Mesenchymal stem cell (in vitro differentiated cells and primary cell): ENCODE data around the gene SLC66A2.

Source experiments
- DNase-seq: peaks from one replicate; pipeline ENCODE4 v3.0.0-alpha.2; 2013
- H2AFZ ChIP-seq: one replicate; pipeline ENCODE4 v1.6.1; 2013; ENCODE audit warnings: low read depth, mild to moderate bottlenecking, control low read depth, inconsistent platforms, low read length, moderate library complexity
- H2AK5ac ChIP-seq: 2 replicates; pipeline ENCODE4 v1.6.1; 2013; ENCODE audit warnings: low read length, moderate library complexity, mild to moderate bottlenecking, inconsistent platforms; ENCODE audit not compliant: severe bottlenecking
- H2BK120ac ChIP-seq: one replicate; pipeline ENCODE4 v1.6.1; 2013; ENCODE audit warnings: low read depth, mild to moderate bottlenecking, inconsistent platforms, low read length, moderate library complexity
- H2BK12ac ChIP-seq, 2 experiments: one replicate each; pipeline ENCODE4 v1.6.1; 2013; ENCODE audit warnings: inconsistent platforms in 2 of 2, low read length in 2 of 2, mild to moderate bottlenecking in 2 of 2, moderate library complexity in 2 of 2, control low read depth in 1 of 2
- H2BK15ac ChIP-seq: one replicate; pipeline ENCODE4 v1.6.1; 2013; ENCODE audit warnings: mild to moderate bottlenecking, low read depth, inconsistent platforms; ENCODE audit not compliant: poor library complexity, severe bottlenecking
- H2BK5ac ChIP-seq: 2 replicates; pipeline ENCODE4 v1.6.1; 2013; ENCODE audit warnings: low read depth, mild to moderate bottlenecking, low read length, control low read depth, inconsistent platforms; ENCODE audit not compliant: poor library complexity, severe bottlenecking
- H3K14ac ChIP-seq, 2 experiments: one replicate each; pipeline ENCODE4 v1.6.1; 2013; ENCODE audit warnings: inconsistent platforms in 2 of 2, low read length in 2 of 2, control low read depth in 1 of 2, mild to moderate bottlenecking in 1 of 2, moderate library complexity in 1 of 2
- H3K18ac ChIP-seq, 2 experiments: one replicate each; pipeline ENCODE4 v1.6.1; 2013; ENCODE audit warnings: inconsistent platforms in 2 of 2, low read length in 2 of 2, control low read depth in 1 of 2, low read depth in 1 of 2, mild to moderate bottlenecking in 1 of 2
- H3K23ac ChIP-seq, 2 experiments: one replicate each; pipeline ENCODE4 v1.6.1; 2013; ENCODE audit warnings: inconsistent platforms in 2 of 2, low read length in 2 of 2, mild to moderate bottlenecking in 2 of 2, moderate library complexity in 2 of 2, control low read depth in 1 of 2
- H3K27ac ChIP-seq: 2 replicates; pipeline ENCODE4 v1.5.1; 2013; ENCODE audit warnings: mild to moderate bottlenecking, moderate library complexity, low read length, control low read depth, inconsistent platforms; ENCODE audit not compliant: poor library complexity, severe bottlenecking
- H3K27me3 ChIP-seq, 2 experiments: 2 replicates each; pipeline versions ENCODE4 v1.6.1 to v1.7.0; 2013; ENCODE audit warnings: low read length in 2 of 2, mild to moderate bottlenecking in 2 of 2, moderate library complexity in 2 of 2, control low read depth in 1 of 2, inconsistent platforms in 1 of 2; ENCODE audit not compliant: control insufficient read depth in 1 of 2, insufficient read depth in 1 of 2
- H3K36me3 ChIP-seq, 2 experiments: 2 replicates each; pipeline versions ENCODE4 v1.6.1 to v1.7.0; 2013; ENCODE audit warnings: low read length in 2 of 2, control low read depth in 1 of 2, inconsistent platforms in 1 of 2, low read depth in 1 of 2, mild to moderate bottlenecking in 1 of 2; ENCODE audit not compliant: insufficient read depth in 2 of 2, control insufficient read depth in 1 of 2
- H3K4ac ChIP-seq, 2 experiments: one replicate each; pipeline ENCODE4 v1.6.1; 2013; ENCODE audit warnings: inconsistent platforms in 2 of 2, low read length in 2 of 2, mild to moderate bottlenecking in 2 of 2, moderate library complexity in 2 of 2, control low read depth in 1 of 2, low read depth in 1 of 2
- H3K4me1 ChIP-seq: 2 replicates; pipeline ENCODE4 v1.6.1; 2013; ENCODE audit warnings: low read depth, low read length, control low read depth; ENCODE audit not compliant: control insufficient read depth, insufficient read depth
- H3K4me2 ChIP-seq: 2 replicates; pipeline ENCODE4 v1.6.1; 2013; ENCODE audit warnings: low read length, mild to moderate bottlenecking, inconsistent platforms; ENCODE audit not compliant: poor library complexity, severe bottlenecking
- H3K4me3 ChIP-seq, 2 experiments: 2 replicates each; pipeline versions ENCODE4 v1.5.1 to v1.7.0; 2013; ENCODE audit warnings: low read length in 2 of 2, mild to moderate bottlenecking in 2 of 2, control low read depth in 1 of 2, low read depth in 1 of 2; ENCODE audit not compliant: insufficient read depth in 1 of 2
- H3K79me1 ChIP-seq: replicated peaks from 2 replicates; pipeline ENCODE4 v1.6.1; 2013; ENCODE audit warnings: mild to moderate bottlenecking, control low read depth, low read length, inconsistent platforms; ENCODE audit not compliant: poor library complexity, severe bottlenecking
- H3K9ac ChIP-seq: 2 replicates; pipeline ENCODE4 v1.7.0; 2013; ENCODE audit warnings: mild to moderate bottlenecking, low read length, moderate library complexity
- H3K9me3 ChIP-seq: 2 replicates; pipeline ENCODE4 v1.7.0; 2013; ENCODE audit warnings: mild to moderate bottlenecking, low read length; ENCODE audit not compliant: control insufficient read depth
- H4K8ac ChIP-seq: one replicate; pipeline ENCODE4 v1.6.1; 2013; ENCODE audit warnings: inconsistent platforms, mild to moderate bottlenecking, low read length, moderate library complexity
- H4K91ac ChIP-seq: one replicate; pipeline ENCODE4 v1.6.1; 2013; ENCODE audit warnings: mild to moderate bottlenecking, low read length, inconsistent platforms
- WGBS: methylation state at CpG from one replicate; pipeline ENCODE4 v1.1.7; 2013; ENCODE audit warnings: mixed read lengths; 5-methylcytosine and 5-hydroxymethylcytosine counted together

Gene SLC66A2

DNA sequence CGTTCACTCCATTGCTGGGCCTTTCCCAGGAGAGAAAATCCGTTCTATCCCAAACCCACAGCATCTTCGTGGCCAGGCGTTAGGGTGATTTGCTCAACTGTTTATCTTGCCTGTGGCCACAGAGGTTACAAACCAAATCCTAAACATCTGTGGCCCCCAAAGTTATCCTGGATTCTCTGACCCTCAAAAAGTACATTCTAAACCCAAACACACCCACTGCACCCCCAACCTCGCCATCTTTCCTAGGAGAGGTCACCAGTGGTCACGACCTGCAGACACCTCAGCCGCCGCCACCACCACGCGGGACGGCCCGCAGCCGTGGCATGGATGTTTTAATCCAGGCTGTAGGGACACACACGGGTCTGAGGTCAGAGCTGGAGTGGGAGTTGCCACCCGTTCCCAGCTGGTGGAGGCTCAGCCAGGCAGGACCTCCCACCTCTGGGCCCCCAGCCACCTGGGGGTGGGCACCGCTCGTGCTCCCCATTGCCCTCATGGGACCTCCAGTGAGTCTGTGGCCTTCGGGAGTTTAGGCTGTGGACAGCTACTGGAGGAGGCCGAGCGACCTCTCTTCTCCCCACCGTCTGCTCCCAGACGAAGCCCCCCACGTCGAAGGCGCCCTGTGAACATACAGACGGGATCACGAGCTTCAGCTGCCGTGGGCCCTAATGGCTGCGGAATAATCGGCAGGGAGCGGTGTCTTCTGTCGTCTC lies 81.7 kb downstream of the SLC66A2 start:
- Histone ChIP-seq H3K4me1 (peaks cover 3% of the 10 kb centered on the region), H2BK15ac (no peak overlapping the region), H4K91ac (no peak overlapping the region), H4K8ac (no peak overlapping the region), H3K23ac (no peak overlapping the region), H3K79me1 (no peaks in the 10 kb centered on the region), H2BK12ac (no peak overlapping the region), H3K18ac (no peak overlapping the region), H3K4me3 (no peak overlapping the region), H3K4me2 (no peak overlapping the region), H2AFZ (no peak overlapping the region), H3K9ac (no peak overlapping the region), H3K9me3 (no peaks in the 10 kb centered on the region), H3K27ac (no peak overlapping the region), H3K36me3 (no peaks in the 10 kb centered on the region), H3K14ac (no peak overlapping the region), H2BK5ac (no peak overlapping the region), H2BK120ac (no peak overlapping the region), H3K4ac (no peak overlapping the region), H2AK5ac (no peak overlapping the region), H3K27me3 (peaks cover 0 to 37% of the 10 kb centered on the region in 2 experiments)
- no peak for DNase-seq
- 88% methylated on average over 31 of the region's 32 CpGs for WGBS

DNA sequence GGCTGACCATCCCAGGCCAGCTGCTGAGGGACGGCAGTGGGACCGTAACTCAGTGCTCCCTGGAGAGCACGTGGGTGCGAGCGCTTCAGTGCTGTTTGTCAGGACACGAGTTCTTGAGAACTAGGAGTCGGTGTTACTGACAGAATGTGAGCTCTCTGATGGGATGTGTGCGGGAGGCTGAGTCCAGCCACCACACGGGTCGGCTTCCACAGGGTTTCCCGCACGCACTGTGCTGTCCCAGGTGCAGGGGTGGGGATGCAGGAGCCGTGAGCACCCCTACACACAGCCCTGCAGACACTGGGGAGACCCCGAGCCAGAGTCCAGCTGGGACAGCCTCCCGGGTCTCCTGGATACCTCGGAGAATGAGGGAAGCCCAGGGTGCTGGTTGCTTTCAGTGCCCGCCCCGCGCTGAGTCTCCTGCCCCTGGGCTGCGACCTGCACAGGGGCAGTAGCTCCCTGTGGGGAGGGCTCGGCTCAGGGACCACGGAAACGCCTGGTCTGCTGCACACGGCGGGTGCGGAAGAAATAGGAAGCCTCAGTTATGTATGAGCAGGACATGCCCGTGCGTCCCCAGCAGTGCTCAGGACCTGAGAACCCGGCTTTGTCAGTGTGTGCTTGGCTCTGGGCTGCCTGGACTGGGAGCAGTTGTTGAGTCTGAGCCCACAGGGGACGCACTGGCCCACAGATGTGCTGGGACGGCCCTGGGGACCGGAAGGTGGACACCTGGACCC lies 82.5 kb downstream of the SLC66A2 start:
- Histone ChIP-seq H4K8ac (no peak overlapping the region), H3K4ac (no peak overlapping the region), H3K4me1 (peaks cover 3% of the 10 kb centered on the region), H2AFZ (no peak overlapping the region), H3K4me2 (no peak overlapping the region), H3K18ac (no peak overlapping the region), H4K91ac (peak overlapping the region; percentile 11), H3K79me1 (no peaks in the 10 kb centered on the region), H3K14ac (no peak overlapping the region), H3K27me3 (peaks cover 0 to 33% of the 10 kb centered on the region in 2 experiments), H3K9ac (no peak overlapping the region), H2BK5ac (no peak overlapping the region), H2BK120ac (no peak overlapping the region), H2BK15ac (no peak overlapping the region), H3K4me3 (no peak overlapping the region), H3K27ac (no peak overlapping the region), H2BK12ac (no peak overlapping the region), H3K9me3 (no peaks in the 10 kb centered on the region), H3K36me3 (no peaks in the 10 kb centered on the region), H3K23ac (no peak overlapping the region), H2AK5ac (no peak overlapping the region)
- WGBS = 85% methylated on average over 32 of the region's 32 CpGs
- no peak for DNase-seq

DNA sequence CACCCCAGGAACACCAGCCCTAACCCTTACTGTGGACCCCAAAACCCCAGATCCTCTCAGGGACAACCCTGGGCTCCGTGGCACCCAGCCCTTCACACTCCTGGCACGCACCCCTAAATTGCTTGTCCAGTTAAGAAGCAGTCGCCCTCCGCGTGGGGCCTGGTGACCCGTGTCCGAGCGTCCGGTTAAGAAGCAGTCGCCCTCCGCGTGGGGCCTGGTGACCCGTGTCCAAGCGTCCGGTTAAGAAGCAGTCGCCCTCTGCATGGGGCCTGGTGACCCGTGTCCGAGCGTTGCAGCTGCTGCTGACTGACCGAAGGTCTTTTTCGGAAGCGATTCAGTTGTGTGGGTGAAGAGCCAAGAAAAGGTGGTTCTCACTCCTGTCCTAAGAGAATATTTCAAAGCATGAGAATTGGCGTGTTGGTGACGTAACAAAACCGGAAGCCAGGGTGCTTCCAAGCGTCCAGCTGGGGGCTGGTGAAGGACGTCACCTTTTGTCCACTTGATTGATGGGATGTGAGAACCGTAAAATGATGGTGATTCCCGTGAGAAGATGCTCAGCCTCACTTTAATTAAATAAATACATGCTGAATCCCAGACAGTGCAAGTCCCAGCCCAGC lies 83.2 kb downstream of the SLC66A2 start:
- Histone ChIP-seq H2BK5ac (no peak overlapping the region), H2AFZ (no peak overlapping the region), H4K91ac (no peak overlapping the region), H3K4me3 (no peak overlapping the region), H3K18ac (no peak overlapping the region), H2BK120ac (no peak overlapping the region), H2BK12ac (no peak overlapping the region), H3K4me2 (no peak overlapping the region), H2BK15ac (no peak overlapping the region), H3K27me3 (peaks cover 0 to 26% of the 10 kb centered on the region in 2 experiments), H3K9me3 (no peaks in the 10 kb centered on the region), H3K23ac (no peak overlapping the region), H3K79me1 (no peaks in the 10 kb centered on the region), H3K9ac (no peak overlapping the region), H3K14ac (no peak overlapping the region), H3K27ac (no peak overlapping the region), H3K4me1 (peaks cover 3% of the 10 kb centered on the region), H3K36me3 (no peaks in the 10 kb centered on the region), H3K4ac (no peak overlapping the region), H4K8ac (no peak overlapping the region), H2AK5ac (no peak overlapping the region)
- WGBS = 93% methylated on average over 29 of the region's 29 CpGs
- no peak for DNase-seq

DNA sequence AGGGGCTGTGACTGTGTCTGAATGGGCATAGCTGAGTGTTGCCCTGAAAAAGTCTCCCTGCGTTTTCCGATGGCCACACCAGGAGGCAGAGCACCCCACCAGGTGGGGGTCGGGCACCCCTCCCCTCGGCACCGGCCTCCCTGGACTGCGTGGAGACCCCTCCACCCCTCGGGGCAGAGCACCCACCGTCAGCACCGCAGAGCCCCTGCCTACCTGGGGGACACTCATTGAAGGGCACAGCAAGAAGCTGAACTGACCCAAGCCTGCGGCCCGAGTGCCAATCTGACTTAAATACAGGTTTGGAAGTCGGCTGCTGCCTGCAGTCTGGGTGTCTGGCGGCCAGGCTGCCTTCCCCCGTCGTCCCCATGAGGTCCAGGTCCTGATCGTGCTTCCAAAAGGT lies 83.8 kb downstream of the SLC66A2 start:
- no peak overlapping the region for H3K4ac ChIP-seq
- H3K4me2 ChIP-seq = no peak overlapping the region
- no peak overlapping the region for H4K8ac ChIP-seq
- no peak overlapping the region for H3K18ac ChIP-seq
- H4K91ac ChIP-seq = no peak overlapping the region
- peaks cover 3% of the 10 kb centered on the region for H3K4me1 ChIP-seq
- no peak overlapping the region for H2AK5ac ChIP-seq
- H2BK120ac ChIP-seq = no peak overlapping the region
- no peak overlapping the region for H2BK5ac ChIP-seq
- no peaks in the 10 kb centered on the region for H3K36me3 ChIP-seq
- peaks cover 4% of the 10 kb centered on the region for H3K9me3 ChIP-seq
- no peak for DNase-seq
- H3K4me3 ChIP-seq = no peak overlapping the region
- H3K27ac ChIP-seq = no peak overlapping the region
- no peaks in the 10 kb centered on the region for H3K79me1 ChIP-seq
- no peak overlapping the region for H3K14ac ChIP-seq
- 87% methylated on average over 16 of the region's 16 CpGs for WGBS
- H3K27me3 ChIP-seq = peaks cover 0 to 22% of the 10 kb centered on the region in 2 experiments
- no peak overlapping the region for H3K23ac ChIP-seq
- no peak overlapping the region for H2BK15ac ChIP-seq
- no peak overlapping the region for H3K9ac ChIP-seq
- no peak overlapping the region for H2BK12ac ChIP-seq
- H2AFZ ChIP-seq = no peak overlapping the region
